ENCODE results near the gene PTPRU.
"Not testable (repeated sequence)": the region's sequence is repeated elsewhere in the genome, so short reads cannot be mapped to it uniquely, and the experiment has no call there.

The PTPRU gene

DNA sequence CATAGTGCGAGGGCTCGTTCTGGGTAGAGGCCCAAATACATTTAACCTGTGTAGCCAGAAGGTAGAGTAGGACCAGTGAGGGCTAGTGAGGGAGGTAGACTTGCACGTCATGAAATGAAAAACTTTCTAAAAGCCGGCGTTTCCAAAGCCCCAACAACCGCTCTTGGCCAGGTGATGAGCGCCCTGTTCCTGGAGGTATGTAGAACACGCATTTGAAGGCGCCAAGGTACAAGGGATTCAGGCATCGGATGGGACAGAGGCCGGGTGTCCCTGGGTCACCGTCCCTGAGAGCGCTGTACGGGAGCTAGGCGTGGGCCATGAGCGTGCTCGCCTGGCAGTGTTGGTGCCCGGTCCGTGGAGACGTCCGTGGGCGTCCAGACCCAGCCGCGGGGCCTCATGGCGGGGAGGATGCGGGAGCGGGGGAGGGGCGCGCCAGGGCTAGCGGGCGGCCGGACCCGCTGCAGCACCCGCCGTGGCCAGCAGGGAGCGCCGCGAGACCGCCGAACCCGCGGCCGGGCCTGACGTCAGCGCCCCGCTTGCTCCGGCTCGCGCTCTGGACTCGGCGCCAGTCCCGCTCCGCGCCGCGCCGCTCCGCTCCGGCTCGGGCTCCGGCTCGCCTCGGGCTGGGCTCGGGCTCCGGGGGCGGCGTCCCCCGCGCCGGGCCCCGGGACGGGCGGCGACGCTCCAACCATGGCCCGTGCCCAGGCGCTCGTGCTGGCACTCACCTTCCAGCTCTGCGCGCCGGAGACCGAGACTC, at the start of gene PTPRU:
Gene PTPRU (plus strand): TSS at position 568 of the 757 bp plus-strand sequence. CDS start 123 bp downstream, at position 691.
- DNase-seq = peak; percentile 40

DNA sequence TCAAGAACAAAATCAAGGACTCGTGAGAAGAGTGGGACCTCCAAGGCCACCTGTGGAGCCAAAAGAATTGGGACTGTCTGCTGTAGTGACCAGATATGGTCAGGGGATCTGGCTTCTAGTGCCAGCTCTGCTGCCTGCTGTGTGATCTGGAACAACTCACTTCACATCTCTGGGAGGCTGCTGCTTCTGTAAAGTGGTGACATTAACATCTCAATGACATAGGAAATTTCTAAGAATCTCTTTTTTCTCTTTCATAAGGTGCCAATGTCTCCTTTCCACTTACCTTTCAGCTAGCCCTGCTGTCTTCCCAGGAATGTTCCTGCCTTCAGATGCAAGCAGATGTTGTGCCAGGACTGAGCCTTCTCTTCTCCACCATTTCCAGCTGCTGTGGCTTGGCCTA, 49.6 kb upstream of the PTPRU start:
- DNase-seq = no peak

- DNase-seq = no peak
These were observed 45.6 kb upstream of the PTPRU start for GRCh38 chr1:29190718-29191117.

- DNase-seq = no peak
These were observed 42.4 kb upstream of the PTPRU start for GRCh38 chr1:29193879-29194455.

DNA sequence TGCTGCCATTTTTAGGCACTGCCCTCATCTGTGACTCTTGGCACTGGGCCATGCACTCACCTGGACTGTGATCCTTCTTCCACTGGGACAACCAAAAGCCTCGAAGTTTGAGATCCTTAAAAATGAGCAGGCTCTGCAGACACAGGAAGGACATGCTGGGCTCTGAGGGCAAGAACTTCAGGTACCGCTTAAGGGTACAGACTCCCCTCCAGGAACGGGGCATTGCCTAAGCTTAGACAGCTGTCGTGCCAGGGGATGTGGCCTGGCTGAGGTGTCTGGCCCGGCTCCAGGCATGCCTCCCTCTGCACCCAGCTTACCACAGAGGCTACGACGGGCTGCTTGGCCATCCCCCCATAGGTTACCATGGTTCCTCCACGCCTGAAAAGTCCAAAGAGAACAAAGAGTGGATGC, 40.4 kb upstream of the PTPRU start:
- DNase-seq = no peak

GRCh38 chr1:29196863-29197589, 39.3 kb upstream of the PTPRU start:
- DNase-seq = no peak

GRCh38 chr1:29197590-29197924, 38.8 kb upstream of the PTPRU start:
- no peak for DNase-seq

GRCh38 chr1:29197993-29198392, 38.3 kb upstream of the PTPRU start:
- DNase-seq = no peak

- no peak for DNase-seq
These were observed 35.3 kb upstream of the PTPRU start for GRCh38 chr1:29200906-29201594.

GRCh38 chr1:29201595-29202051, 34.7 kb upstream of the PTPRU start:
- DNase-seq = no peak

DNA sequence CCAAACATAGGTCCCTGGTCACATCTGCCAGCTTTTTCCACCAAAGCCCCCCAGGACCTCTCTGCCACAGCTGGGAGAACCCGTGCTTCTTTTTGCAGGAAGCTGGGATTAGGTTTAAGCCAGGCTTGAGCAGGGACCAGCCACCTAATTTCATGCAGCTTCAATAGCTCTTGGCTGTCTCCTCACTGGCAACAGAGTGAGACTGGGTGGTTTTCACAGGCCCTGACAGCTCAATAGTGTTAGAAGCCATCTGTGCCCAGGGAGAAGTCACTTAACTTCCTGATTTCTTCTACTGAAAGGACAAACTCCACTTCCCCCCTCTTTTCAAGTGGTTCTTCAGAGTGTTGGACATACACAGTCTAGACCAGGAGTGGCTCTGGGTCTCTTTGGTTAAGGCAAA, 34.3 kb upstream of the PTPRU start:
- DNase-seq = no peak

DNA sequence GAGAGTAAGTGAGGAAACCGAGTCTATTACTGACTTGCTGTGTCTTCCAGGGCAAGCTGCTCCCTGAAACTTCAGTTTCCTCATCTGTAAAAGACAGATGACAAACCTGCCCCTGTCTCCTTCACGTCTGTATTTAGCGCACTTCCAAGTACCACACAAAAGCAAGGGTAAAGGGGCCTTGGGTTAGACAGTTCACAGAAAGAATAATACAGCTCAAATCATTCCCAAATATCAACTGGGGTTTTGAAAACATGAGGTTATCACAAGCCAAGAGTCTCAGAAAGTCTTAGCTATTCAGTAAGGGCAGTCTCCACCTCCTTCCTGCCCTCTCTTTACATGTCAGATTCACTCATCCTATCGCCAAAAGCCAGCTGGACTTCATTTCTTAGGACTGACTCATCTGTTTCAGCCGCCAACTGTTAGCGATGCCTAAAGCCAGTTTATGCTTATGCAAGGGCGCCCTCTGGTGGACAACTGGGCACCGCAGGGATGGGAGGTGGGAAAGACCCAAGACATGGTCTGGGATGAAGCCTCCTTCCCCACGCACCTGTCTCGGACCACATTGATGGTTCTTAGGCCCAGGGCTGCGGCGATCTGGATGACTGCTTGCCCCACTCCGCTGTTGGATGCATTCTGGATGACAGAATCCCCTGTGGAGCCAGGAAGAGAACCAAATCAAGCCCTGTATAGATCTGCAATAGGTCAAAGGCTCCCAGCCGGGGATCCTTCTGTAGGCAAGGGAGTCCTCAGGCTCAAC, 33.6 kb upstream of the PTPRU start:
- peak; percentile 73 for DNase-seq

DNA sequence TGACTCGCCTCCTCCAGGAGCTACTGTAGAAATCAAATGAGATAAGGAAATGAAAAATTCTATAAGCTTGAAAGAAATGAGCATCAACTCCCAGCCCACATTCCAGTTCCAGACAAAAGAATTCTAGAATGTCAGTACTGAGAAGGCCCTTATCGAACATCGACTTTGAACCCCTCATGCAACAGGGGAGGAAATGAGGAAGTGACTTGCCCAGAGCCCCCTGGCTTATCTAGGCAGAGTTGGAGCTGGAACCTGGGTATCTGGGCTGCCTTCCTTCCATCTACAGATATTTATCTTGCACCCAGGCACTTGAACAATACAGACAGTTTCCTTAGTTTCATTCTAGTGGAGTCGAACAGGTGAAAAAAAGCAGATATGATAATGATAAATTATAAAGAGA, 27.9 kb upstream of the PTPRU start:
- no peak for DNase-seq

- DNase-seq = no peak
These were observed 27.1 kb upstream of the PTPRU start for GRCh38 chr1:29209173-29209572.

- DNase-seq = no peak
These were observed 25.8 kb upstream of the PTPRU start for GRCh38 chr1:29210278-29211085.

GRCh38 chr1:29211086-29212030, 25.0 kb upstream of the PTPRU start:
- peak; percentile 21 for DNase-seq

DNA sequence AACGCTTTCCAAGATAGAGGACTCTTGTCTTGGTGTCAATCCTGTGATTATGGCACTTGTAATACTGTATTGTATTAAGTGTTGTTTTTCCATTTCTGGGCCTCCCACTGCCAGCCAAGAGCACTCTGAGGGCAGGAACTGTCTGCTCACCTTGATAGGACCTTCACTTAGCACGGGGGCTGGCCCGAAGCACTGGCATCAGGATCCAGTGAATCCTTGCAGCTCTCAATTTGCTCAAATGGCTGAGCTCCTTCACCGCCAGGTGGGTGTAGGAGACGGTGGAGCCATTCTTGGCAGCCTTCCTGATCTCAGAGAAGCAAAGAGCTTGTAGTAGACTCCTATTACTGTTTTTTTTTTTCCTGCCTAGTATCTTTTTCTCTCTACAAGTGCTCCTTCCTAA, 23.3 kb upstream of the PTPRU start:
- DNase-seq = no peak

GRCh38 chr1:29217633-29218032, 18.7 kb upstream of the PTPRU start:
- DNase-seq = no peak

DNA sequence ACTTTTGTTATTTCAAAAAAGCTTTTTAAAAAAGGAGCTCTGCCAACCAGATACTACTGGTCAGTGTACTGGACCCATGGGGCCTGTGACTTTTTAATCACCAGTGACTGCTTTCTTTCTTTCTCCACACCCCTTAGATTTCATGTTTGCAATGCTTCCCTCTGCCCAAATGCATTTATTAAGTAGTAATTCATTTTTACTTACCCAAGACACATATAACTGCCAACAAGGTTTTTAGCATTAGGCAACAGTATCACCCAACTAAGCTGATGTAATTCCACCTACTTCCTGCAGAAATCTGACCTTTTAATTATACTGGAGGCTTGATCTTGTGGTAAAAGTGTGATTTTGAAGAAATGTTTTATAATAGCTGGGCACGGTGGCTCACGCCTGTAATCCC, 18.1 kb upstream of the PTPRU start:
- no peak for DNase-seq

GRCh38 chr1:29221296-29221695, 15.0 kb upstream of the PTPRU start:
- no peak for DNase-seq

DNA sequence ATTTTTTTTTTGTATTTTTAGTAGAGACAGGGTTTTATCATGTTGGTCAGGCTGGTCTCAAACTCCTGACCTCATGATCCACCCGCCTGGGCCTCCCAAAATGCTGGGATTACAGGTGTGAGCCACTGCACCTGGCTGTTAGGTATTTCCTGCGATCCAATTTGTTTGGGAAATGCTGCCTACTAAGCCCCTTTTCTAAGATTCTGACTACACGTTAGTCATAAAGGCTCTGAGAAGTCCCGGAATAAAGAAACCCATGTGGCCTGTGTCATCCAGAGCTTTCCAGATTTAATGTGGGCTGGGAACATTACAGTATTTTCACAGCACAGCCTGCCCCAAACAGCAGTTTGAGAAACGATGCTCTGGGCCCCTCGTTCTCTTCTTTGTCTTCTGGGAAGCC, 14.1 kb upstream of the PTPRU start:
- DNase-seq = not testable (repeated sequence)

Data from NCI-H146 (cell line).